KMS-11 (cell line): ENCODE data around the gene SEMA6D.

Source experiments
- H2AFZ ChIP-seq: fragments of 200-600 bp; sonication (generic); 2 replicates; pipeline ENCODE4 v1.6.1; 2016; ENCODE audit warnings: antibody characterized with exemption, mixed run types, low read depth
- H3K27ac ChIP-seq: fragments of 200-600 bp; sonication (generic); 2 replicates; pipeline ENCODE4 v1.6.1; 2016; ENCODE audit warnings: mild to moderate bottlenecking, mixed run types
- H3K27me3 ChIP-seq: fragments of 200-600 bp; sonication (generic); 2 replicates; pipeline ENCODE4 v1.6.1; 2017; ENCODE audit warnings: mild to moderate bottlenecking, low read depth, mixed run types, moderate library complexity; ENCODE audit not compliant: insufficient read depth
- H3K36me3 ChIP-seq: fragments of 200-600 bp; sonication (generic); 2 replicates; pipeline ENCODE4 v1.6.1; 2017; ENCODE audit warnings: mild to moderate bottlenecking, mixed run types; ENCODE audit not compliant: insufficient read depth
- H3K4me1 ChIP-seq: fragments of 200-600 bp; sonication (generic); 2 replicates; pipeline ENCODE4 v1.6.1; 2016; ENCODE audit warnings: mild to moderate bottlenecking, low read depth, mixed run types; ENCODE audit not compliant: poor library complexity, severe bottlenecking
- H3K4me2 ChIP-seq: fragments of 200-600 bp; sonication (generic); 2 replicates; pipeline ENCODE4 v1.7.0; 2016; ENCODE audit warnings: mild to moderate bottlenecking, mixed run types
- H3K4me3 ChIP-seq: fragments of 200-600 bp; sonication (generic); IDR thresholded peaks from 2 replicates; pipeline ENCODE4 v1.6.1; 2017; ENCODE audit warnings: low read depth, low read length, mixed read lengths; ENCODE audit not compliant: insufficient read depth
- H3K79me2 ChIP-seq: fragments of 200-600 bp; sonication (generic); 2 replicates; pipeline ENCODE4 v1.6.1; 2016; ENCODE audit warnings: low read depth, mixed run types; ENCODE audit not compliant: insufficient read depth
- H3K9ac ChIP-seq: fragments of 200-600 bp; sonication (generic); 2 replicates; pipeline ENCODE4 v1.6.1; 2016; ENCODE audit warnings: mild to moderate bottlenecking, mixed run types
- H4K20me1 ChIP-seq: fragments of 200-600 bp; sonication (generic); 2 replicates; pipeline ENCODE4 v1.6.1; 2016; ENCODE audit warnings: mild to moderate bottlenecking, mixed run types; ENCODE audit not compliant: insufficient read depth
- TF ChIP-seq, protein P1 (sequence below): fragments of 200-600 bp; sonication (generic); conservative IDR thresholded peaks from 2 replicates; pipeline ENCODE4 v1.6.1; 2017; ENCODE audit warnings: low read depth, mild to moderate bottlenecking, antibody characterized with exemption, low read length, moderate library complexity, mixed read lengths

Gene SEMA6D

DNA sequence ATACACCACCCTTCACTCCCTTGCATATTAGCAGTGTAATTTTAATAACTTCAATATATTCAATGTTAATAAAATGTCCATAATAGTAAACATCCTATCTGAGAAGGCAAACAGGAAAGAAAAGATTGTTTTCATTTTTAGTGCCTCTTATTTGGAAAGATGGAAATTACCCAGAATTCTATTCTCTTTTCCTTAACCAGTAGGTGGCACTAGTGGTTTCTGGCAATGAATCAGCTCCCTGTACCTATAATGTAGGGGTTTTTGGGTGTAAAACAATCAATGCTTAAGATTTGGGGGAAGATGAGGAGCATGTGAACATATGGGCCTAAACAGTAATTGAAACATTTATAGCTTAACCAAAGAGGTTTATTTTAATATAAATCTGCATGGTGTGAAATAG is 5.7 kb upstream of the SEMA6D start:
- no peak overlapping the region for H3K9ac ChIP-seq
- H3K4me2 ChIP-seq = no peak overlapping the region
- no peak overlapping the region for H3K4me3 ChIP-seq
- H3K27ac ChIP-seq = no peak overlapping the region
- H4K20me1 ChIP-seq = no peaks in the 10 kb centered on the region
- H3K79me2 ChIP-seq = no peaks in the 10 kb centered on the region
- TF ChIP-seq, protein P1, sequence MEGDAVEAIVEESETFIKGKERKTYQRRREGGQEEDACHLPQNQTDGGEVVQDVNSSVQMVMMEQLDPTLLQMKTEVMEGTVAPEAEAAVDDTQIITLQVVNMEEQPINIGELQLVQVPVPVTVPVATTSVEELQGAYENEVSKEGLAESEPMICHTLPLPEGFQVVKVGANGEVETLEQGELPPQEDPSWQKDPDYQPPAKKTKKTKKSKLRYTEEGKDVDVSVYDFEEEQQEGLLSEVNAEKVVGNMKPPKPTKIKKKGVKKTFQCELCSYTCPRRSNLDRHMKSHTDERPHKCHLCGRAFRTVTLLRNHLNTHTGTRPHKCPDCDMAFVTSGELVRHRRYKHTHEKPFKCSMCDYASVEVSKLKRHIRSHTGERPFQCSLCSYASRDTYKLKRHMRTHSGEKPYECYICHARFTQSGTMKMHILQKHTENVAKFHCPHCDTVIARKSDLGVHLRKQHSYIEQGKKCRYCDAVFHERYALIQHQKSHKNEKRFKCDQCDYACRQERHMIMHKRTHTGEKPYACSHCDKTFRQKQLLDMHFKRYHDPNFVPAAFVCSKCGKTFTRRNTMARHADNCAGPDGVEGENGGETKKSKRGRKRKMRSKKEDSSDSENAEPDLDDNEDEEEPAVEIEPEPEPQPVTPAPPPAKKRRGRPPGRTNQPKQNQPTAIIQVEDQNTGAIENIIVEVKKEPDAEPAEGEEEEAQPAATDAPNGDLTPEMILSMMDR = peak; percentile 59
- no peaks in the 10 kb centered on the region for H3K36me3 ChIP-seq
- H3K27me3 ChIP-seq = no peaks in the 10 kb centered on the region
- no peaks in the 10 kb centered on the region for H3K4me1 ChIP-seq
- H2AFZ ChIP-seq = no peak overlapping the region

DNA sequence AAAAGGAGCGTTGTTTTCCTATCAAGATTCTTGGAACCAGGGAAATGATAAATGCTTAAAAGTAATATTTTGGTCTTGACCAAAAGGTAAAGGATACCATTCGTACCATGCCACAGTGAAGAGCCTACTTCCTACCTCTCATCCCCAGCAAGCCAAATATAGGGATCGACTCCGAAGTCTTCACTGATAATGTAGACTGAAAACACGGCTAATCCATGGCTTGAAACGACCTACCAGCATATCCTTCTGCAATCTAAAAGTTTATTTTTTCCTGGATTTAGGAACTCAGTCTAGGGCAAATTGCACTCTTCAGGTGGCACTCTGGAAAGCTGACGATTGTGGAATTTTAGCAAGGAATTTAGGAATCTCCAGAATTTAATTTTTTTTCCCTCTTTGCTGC is 1.9 kb upstream of the SEMA6D start:
- Histone ChIP-seq H3K79me2 (no peaks in the 10 kb centered on the region), H3K4me1 (peaks cover 5% of the 10 kb centered on the region), H3K36me3 (no peaks in the 10 kb centered on the region), H2AFZ (no peak overlapping the region), H4K20me1 (no peaks in the 10 kb centered on the region), H3K27ac (no peak overlapping the region), H3K27me3 (no peaks in the 10 kb centered on the region), H3K4me2 (no peak overlapping the region), H3K4me3 (no peak overlapping the region), H3K9ac (no peak overlapping the region)
- TF ChIP-seq, protein P1 = no peak

DNA sequence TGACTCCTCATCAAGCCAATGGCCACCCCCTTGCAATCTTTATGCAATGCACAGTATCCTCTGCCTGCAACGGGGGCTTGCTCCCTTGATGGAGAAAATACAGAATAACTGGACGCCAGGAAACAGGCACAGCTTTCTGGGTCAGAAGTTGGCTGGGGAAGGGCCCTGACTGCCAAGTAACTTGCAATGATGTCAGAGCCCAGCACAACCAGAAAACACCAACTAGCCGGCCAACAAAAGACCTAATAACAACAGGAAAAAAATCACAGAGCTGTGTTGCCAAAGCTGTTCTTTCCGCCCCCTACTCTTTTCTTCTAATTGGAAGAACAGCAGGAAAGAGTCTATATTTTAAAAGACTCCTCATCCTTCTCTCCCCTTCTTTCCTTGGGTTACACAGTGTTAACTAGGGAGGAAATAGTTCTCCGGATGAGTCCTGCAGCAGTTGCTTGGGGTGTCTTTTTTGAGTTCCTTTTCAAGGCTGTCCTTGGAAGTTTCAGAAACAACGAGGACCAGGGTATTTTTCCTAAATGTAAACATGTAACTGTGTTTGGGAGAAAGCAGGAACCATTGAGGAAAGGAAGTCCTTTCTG is 1.4 kb upstream of the SEMA6D start:
- no peaks in the 10 kb centered on the region for H3K27me3 ChIP-seq
- no peak overlapping the region for H3K4me3 ChIP-seq
- H3K27ac ChIP-seq = no peak overlapping the region
- no peaks in the 10 kb centered on the region for H3K36me3 ChIP-seq
- peaks cover 10% of the 10 kb centered on the region for H3K4me1 ChIP-seq
- no peak overlapping the region for H3K9ac ChIP-seq
- H3K79me2 ChIP-seq = no peaks in the 10 kb centered on the region
- TF ChIP-seq, protein P1 = no peak
- no peak overlapping the region for H3K4me2 ChIP-seq
- no peaks in the 10 kb centered on the region for H4K20me1 ChIP-seq
- H2AFZ ChIP-seq = no peak overlapping the region

DNA sequence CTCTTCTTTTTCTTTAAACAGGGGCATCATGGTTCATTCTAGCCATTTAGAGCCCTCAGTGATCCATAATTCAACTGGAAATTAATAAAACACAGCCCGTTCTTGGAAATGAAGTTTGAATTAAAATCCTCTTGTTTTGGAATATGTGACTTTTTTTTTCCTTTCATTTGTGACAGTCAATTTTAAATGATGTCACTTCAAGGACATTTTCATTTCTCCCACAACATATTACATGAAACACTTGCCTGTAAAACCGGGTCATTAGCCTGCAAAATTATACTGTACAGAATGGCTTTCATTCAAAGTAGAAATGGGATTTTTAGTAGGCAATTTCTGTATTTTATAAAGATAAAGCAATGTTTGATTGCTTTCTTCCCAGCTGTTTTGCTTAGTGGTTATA is 789 bp upstream of the SEMA6D start:
- no peak overlapping the region for H3K27ac ChIP-seq
- no peak overlapping the region for H3K9ac ChIP-seq
- TF ChIP-seq, protein P1 = no peak
- H3K4me1 ChIP-seq = peaks cover 10% of the 10 kb centered on the region
- H3K27me3 ChIP-seq = no peaks in the 10 kb centered on the region
- H2AFZ ChIP-seq = no peak overlapping the region
- no peaks in the 10 kb centered on the region for H4K20me1 ChIP-seq
- H3K36me3 ChIP-seq = no peaks in the 10 kb centered on the region
- H3K79me2 ChIP-seq = no peaks in the 10 kb centered on the region
- H3K4me2 ChIP-seq = no peak overlapping the region
- no peak overlapping the region for H3K4me3 ChIP-seq
